ENCODE results near the gene CTNNAL1. TPM values are rescaled to one million over a fixed set of nuclear protein-coding genes. Genes with fewer than 3 reads are reported as not detected.

CTNNAL1 gene
- total RNA-seq, 1 experiment from 2014 or later, result 31.4 TPM

DNA sequence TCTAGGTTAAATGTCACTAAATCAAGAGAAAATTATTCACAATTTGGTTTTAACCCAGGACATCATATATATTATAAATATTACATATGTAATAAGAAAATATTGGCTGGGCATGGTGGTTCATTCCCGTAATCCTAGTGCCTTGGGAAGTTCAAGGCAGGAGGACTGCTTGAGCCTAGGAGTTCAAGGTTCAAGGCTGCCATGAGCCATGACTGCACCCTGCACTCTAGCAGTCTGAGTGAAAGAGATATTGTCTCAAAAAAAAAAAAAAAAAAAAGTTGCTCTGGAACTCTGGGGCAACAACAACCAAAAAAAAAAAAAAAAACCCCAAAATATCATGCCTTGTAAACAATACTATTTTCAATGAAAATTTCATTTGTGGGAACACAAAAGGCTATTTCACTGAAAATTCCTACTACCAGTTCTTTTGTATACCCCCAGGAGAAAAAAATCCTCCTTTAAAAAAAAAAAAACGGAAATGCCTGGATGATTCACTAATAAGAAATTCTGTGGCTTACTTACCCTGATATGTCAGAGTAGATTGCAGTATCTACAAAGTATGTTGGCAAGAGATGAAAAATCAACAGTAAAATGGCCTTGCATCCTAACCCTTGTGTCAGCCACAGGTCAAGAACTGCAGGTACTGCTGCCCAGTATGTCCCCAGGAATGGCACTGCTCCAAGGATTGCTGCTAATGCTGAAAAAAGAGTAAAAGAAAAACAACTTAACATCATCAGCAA is 22.6 kb upstream of the CTNNAL1 start:
- Histone ChIP-seq H3K4me1 (ENCODE audit: low read length) (no peaks in the 10 kb centered on the region), H3K27me3 (ENCODE audit: low read length) (no peaks in the 10 kb centered on the region), H3K9me2 (replicated peaks; ENCODE audit: insufficient read depth, low read length) (no peaks in the 10 kb centered on the region), H3K9ac (ENCODE audit: low read length) (no peak overlapping the region), H3K36me3 (ENCODE audit: insufficient read depth, low read length) (peaks cover 51% of the 10 kb centered on the region), H3K79me2 (ENCODE audit: low read length) (peaks cover 54% of the 10 kb centered on the region), H3K27ac (ENCODE audit: low read length) (no peak overlapping the region), H3K9me3 (ENCODE audit: low read length) (no peaks in the 10 kb centered on the region), H4K20me1 (ENCODE audit: insufficient read depth, low read depth, low read length) (no peaks in the 10 kb centered on the region), H3K4me3 (ENCODE audit: low read length) (no peak overlapping the region), H2AFZ (ENCODE audit: low read length) (no peak overlapping the region), H3K4me2 (ENCODE audit: low read depth, low read length, poor library complexity, severe bottlenecking) (no peak overlapping the region)
- DNase-seq, result no peak

DNA sequence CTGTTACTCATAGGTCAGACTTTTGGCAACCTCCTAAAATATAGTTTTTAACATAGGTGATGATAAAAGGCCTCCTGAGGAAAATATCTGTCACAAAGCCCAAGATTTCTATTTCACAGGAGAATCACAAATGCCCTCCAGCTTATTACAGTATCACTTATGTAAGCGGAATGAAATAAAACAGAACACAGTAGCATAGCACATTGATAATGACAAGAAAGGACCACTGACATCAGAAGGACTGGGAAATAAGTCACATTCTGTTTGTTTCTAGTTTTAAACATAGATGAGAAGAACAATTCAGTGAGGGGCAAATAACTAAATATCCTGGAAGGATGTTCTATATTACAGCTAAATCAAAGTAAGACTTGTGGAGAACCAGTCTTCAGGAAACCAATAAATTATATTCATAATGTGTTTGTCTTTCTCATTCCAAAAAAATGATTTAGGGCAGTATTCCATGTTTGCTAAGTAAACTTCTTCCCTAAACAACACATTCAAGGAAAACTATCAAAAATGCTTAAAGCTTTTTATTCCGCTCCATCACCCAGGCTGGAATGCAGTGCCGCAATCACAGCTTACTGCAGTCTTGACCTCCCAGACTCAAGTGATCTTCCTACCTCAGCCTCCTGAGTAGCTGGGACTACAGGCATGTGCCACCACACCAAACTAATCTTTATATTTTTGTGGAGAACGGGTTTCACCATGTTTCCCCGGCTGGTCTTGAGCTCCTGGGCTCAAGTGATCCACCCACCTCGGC is 20.8 kb upstream of the CTNNAL1 start:
- Histone ChIP-seq H3K4me1 (ENCODE audit: low read length) (no peaks in the 10 kb centered on the region), H3K9ac (ENCODE audit: low read length) (no peak overlapping the region), H3K27me3 (ENCODE audit: low read length) (no peaks in the 10 kb centered on the region), H3K36me3 (ENCODE audit: insufficient read depth, low read length) (peaks cover 51% of the 10 kb centered on the region), H3K79me2 (ENCODE audit: low read length) (peaks cover 58% of the 10 kb centered on the region), H3K4me3 (ENCODE audit: low read length) (no peak overlapping the region), H3K4me2 (ENCODE audit: low read depth, low read length, poor library complexity, severe bottlenecking) (no peak overlapping the region), H3K27ac (ENCODE audit: low read length) (no peak overlapping the region), H2AFZ (ENCODE audit: low read length) (no peak overlapping the region), H3K9me2 (replicated peaks; ENCODE audit: insufficient read depth, low read length) (no peaks in the 10 kb centered on the region), H4K20me1 (ENCODE audit: insufficient read depth, low read depth, low read length) (no peaks in the 10 kb centered on the region), H3K9me3 (ENCODE audit: low read length) (no peaks in the 10 kb centered on the region)
- DNase-seq, result no peak

DNA sequence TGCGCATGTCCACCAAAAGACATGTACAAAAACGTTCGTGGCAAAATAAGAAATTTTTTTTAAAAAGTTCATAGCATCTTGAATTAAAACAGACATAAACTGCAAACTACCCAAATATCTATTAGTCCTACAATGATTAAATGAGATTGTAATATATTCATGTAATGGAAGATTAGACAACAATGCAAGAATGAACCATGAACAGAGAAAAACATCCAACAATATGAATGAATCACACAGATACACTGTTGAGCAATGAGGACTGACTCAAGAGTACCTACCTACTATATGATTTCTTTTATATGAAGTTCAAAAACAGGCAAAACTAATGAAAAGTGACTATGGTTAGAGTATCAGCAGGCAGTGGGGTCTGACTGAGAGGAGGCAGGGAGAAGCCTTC is 17.9 kb upstream of the CTNNAL1 start:
- peaks cover 34% of the 10 kb centered on the region for H3K36me3 ChIP-seq (ENCODE audit: insufficient read depth, low read length)
- H3K4me3 ChIP-seq (ENCODE audit: low read length), result no peak overlapping the region
- H2AFZ ChIP-seq (ENCODE audit: low read length), result no peak overlapping the region

GRCh38 chr9:109030426-109030825 is 17.1 kb upstream of the CTNNAL1 start:
- no peak for DNase-seq
- H3K79me2 ChIP-seq (ENCODE audit: low read length), result peaks cover 70% of the 10 kb centered on the region
- no peaks in the 10 kb centered on the region for H3K9me3 ChIP-seq (ENCODE audit: low read length)
- H3K4me2 ChIP-seq (ENCODE audit: low read depth, low read length, poor library complexity, severe bottlenecking), result no peak overlapping the region
- H3K4me1 ChIP-seq (ENCODE audit: low read length), result no peaks in the 10 kb centered on the region
- no peak overlapping the region for H2AFZ ChIP-seq (ENCODE audit: low read length)
- H3K9ac ChIP-seq (ENCODE audit: low read length), result no peak overlapping the region
- no peaks in the 10 kb centered on the region for H4K20me1 ChIP-seq (ENCODE audit: insufficient read depth, low read depth, low read length)
- H3K9me2 ChIP-seq (replicated peaks; ENCODE audit: insufficient read depth, low read length), result no peaks in the 10 kb centered on the region
- H3K27ac ChIP-seq (ENCODE audit: low read length), result no peak overlapping the region
- peaks cover 31% of the 10 kb centered on the region for H3K36me3 ChIP-seq (ENCODE audit: insufficient read depth, low read length)
- H3K4me3 ChIP-seq (ENCODE audit: low read length), result no peak overlapping the region
- no peaks in the 10 kb centered on the region for H3K27me3 ChIP-seq (ENCODE audit: low read length)

More for the DNA sequence above, 17.9 kb upstream of the CTNNAL1 start:
- DNase-seq, result no peak
- H4K20me1 ChIP-seq (ENCODE audit: insufficient read depth, low read depth, low read length), result no peaks in the 10 kb centered on the region
- no peak overlapping the region for H3K9ac ChIP-seq (ENCODE audit: low read length)
- H3K4me1 ChIP-seq (ENCODE audit: low read length), result no peaks in the 10 kb centered on the region
- no peaks in the 10 kb centered on the region for H3K27me3 ChIP-seq (ENCODE audit: low read length)
- H3K4me2 ChIP-seq (ENCODE audit: low read depth, low read length, poor library complexity, severe bottlenecking), result no peak overlapping the region
- H3K9me2 ChIP-seq (replicated peaks; ENCODE audit: insufficient read depth, low read length), result no peaks in the 10 kb centered on the region
- H3K79me2 ChIP-seq (ENCODE audit: low read length), result peaks cover 72% of the 10 kb centered on the region
- no peak overlapping the region for H3K27ac ChIP-seq (ENCODE audit: low read length)
- H3K9me3 ChIP-seq (ENCODE audit: low read length), result no peaks in the 10 kb centered on the region

DNA sequence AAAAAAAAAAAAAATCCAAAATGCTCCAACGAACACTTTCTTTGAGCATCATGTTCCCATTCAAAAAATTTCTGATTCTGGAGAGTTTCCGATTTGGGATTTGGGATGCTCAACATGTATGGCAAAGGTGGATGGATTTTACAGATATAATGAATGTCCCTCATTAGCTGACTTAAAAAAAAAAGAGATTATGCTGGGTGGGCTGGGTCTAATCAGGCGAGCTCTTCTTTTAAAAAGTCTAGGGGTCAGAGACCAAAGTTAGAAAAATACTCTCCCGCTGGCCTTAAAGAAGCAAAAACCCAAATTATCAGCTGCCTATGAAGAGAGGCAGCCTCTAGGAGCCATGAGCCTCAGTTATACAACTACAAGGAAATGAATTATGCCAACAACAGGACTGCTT is 15.2 kb upstream of the CTNNAL1 start:
- no peaks in the 10 kb centered on the region for H3K9me3 ChIP-seq (ENCODE audit: low read length)
- no peaks in the 10 kb centered on the region for H3K4me1 ChIP-seq (ENCODE audit: low read length)
- no peaks in the 10 kb centered on the region for H4K20me1 ChIP-seq (ENCODE audit: insufficient read depth, low read depth, low read length)
- H3K36me3 ChIP-seq (ENCODE audit: insufficient read depth, low read length), result peaks cover 21% of the 10 kb centered on the region; the same call in 1 of the 2 replicates
- H3K4me3 ChIP-seq (ENCODE audit: low read length), result no peak overlapping the region
- no peaks in the 10 kb centered on the region for H3K27me3 ChIP-seq (ENCODE audit: low read length)
- H3K79me2 ChIP-seq (ENCODE audit: low read length), result peaks cover 77% of the 10 kb centered on the region
- no peak overlapping the region for H2AFZ ChIP-seq (ENCODE audit: low read length)
- no peak for DNase-seq
- no peak overlapping the region for H3K27ac ChIP-seq (ENCODE audit: low read length)
- no peaks in the 10 kb centered on the region for H3K9me2 ChIP-seq (replicated peaks; ENCODE audit: insufficient read depth, low read length)
- H3K9ac ChIP-seq (ENCODE audit: low read length), result no peak overlapping the region
- H3K4me2 ChIP-seq (ENCODE audit: low read depth, low read length, poor library complexity, severe bottlenecking), result no peak overlapping the region

GRCh38 chr9:109027176-109027575 is 13.9 kb upstream of the CTNNAL1 start:
- H3K9me2 ChIP-seq (replicated peaks; ENCODE audit: insufficient read depth, low read length), result no peaks in the 10 kb centered on the region
- no peak overlapping the region for H2AFZ ChIP-seq (ENCODE audit: low read length)
- no peaks in the 10 kb centered on the region for H4K20me1 ChIP-seq (ENCODE audit: insufficient read depth, low read depth, low read length)
- H3K36me3 ChIP-seq (ENCODE audit: insufficient read depth, low read length), result peaks cover 15% of the 10 kb centered on the region; the same call in 1 of the 2 replicates
- H3K27ac ChIP-seq (ENCODE audit: low read length), result no peak overlapping the region
- H3K79me2 ChIP-seq (ENCODE audit: low read length), result peaks cover 84% of the 10 kb centered on the region
- no peak for DNase-seq
- no peaks in the 10 kb centered on the region for H3K27me3 ChIP-seq (ENCODE audit: low read length)
- H3K9ac ChIP-seq (ENCODE audit: low read length), result no peak overlapping the region
- H3K4me2 ChIP-seq (ENCODE audit: low read depth, low read length, poor library complexity, severe bottlenecking), result no peak overlapping the region
- H3K9me3 ChIP-seq (ENCODE audit: low read length), result no peaks in the 10 kb centered on the region
- H3K4me1 ChIP-seq (ENCODE audit: low read length), result peaks cover 3% of the 10 kb centered on the region
- no peak overlapping the region for H3K4me3 ChIP-seq (ENCODE audit: low read length)

GRCh38 chr9:109026306-109026705 is 13.0 kb upstream of the CTNNAL1 start:
- no peaks in the 10 kb centered on the region for H4K20me1 ChIP-seq (ENCODE audit: insufficient read depth, low read depth, low read length)
- no peaks in the 10 kb centered on the region for H3K9me2 ChIP-seq (replicated peaks; ENCODE audit: insufficient read depth, low read length)

GRCh38 chr9:109022873-109023272 is 9.6 kb upstream of the CTNNAL1 start:
- Histone ChIP-seq H4K20me1 (ENCODE audit: insufficient read depth, low read depth, low read length) (no peaks in the 10 kb centered on the region), H3K27ac (ENCODE audit: low read length) (no peak overlapping the region), H3K4me3 (ENCODE audit: low read length) (no peak overlapping the region), H3K36me3 (ENCODE audit: insufficient read depth, low read length) (peaks cover 10% of the 10 kb centered on the region; the same call in 1 of the 2 replicates), H2AFZ (ENCODE audit: low read length) (no peak overlapping the region), H3K9me2 (replicated peaks; ENCODE audit: insufficient read depth, low read length) (no peaks in the 10 kb centered on the region), H3K4me1 (ENCODE audit: low read length) (peaks cover 27% of the 10 kb centered on the region), H3K9me3 (ENCODE audit: low read length) (no peaks in the 10 kb centered on the region), H3K4me2 (ENCODE audit: low read depth, low read length, poor library complexity, severe bottlenecking) (no peak overlapping the region), H3K9ac (ENCODE audit: low read length) (no peak overlapping the region), H3K27me3 (ENCODE audit: low read length) (no peaks in the 10 kb centered on the region), H3K79me2 (ENCODE audit: low read length) (peaks cover 61% of the 10 kb centered on the region)
- DNase-seq, result no peak

More at GRCh38 chr9:109026306-109026705, 13.0 kb upstream of the CTNNAL1 start:
- H3K4me2 ChIP-seq (ENCODE audit: low read depth, low read length, poor library complexity, severe bottlenecking), result no peak overlapping the region
- peaks cover 12% of the 10 kb centered on the region for H3K4me1 ChIP-seq (ENCODE audit: low read length)
- DNase-seq, result no peak
- H3K36me3 ChIP-seq (ENCODE audit: insufficient read depth, low read length), result peaks cover 10% of the 10 kb centered on the region; the same call in 1 of the 2 replicates
- no peaks in the 10 kb centered on the region for H3K27me3 ChIP-seq (ENCODE audit: low read length)
- H3K4me3 ChIP-seq (ENCODE audit: low read length), result no peak overlapping the region
- H2AFZ ChIP-seq (ENCODE audit: low read length), result no peak overlapping the region
- H3K9me3 ChIP-seq (ENCODE audit: low read length), result no peaks in the 10 kb centered on the region
- no peak overlapping the region for H3K9ac ChIP-seq (ENCODE audit: low read length)
- no peak overlapping the region for H3K27ac ChIP-seq (ENCODE audit: low read length)
- peaks cover 87% of the 10 kb centered on the region for H3K79me2 ChIP-seq (ENCODE audit: low read length)
